Lower leg skin (tissue), 3 donors: Measurements from ENCODE around the gene PRMT7.

Source experiments
- CTCF ChIP-seq, 3 donors: fragments of 450-650 bp; IDR thresholded peaks; one replicate each; pipeline ENCODE4 v1.5.1; 2016; ENCODE audit warnings: antibody characterized with exemption in 3 of 3, mild to moderate bottlenecking in 3 of 3, moderate library complexity in 2 of 3
- POLR2A ChIP-seq, 2 donors: fragments of 450-650 bp; IDR thresholded peaks; one replicate each; pipeline ENCODE4 v1.6.1; 2016 to 2017; ENCODE audit warnings: antibody characterized with exemption in 2 of 2, mild to moderate bottlenecking in 1 of 2, moderate library complexity in 1 of 2

- TF ChIP-seq POLR2A (IDR thresholded peaks at IDR 0.05) (no peak), CTCF (IDR thresholded peaks at IDR 0.05) (no peak)
These were observed 71.5 kb downstream of the PRMT7 start for GRCh38 chr16:68382296-68382718.
